Stimulated activated naive CD4-positive, alpha-beta T cell treated with Interleukin-2 at 50 U/mL for 16 hours (primary cell): ENCODE data around the gene ERVH48-1.
"Not testable (repeated sequence)": the region's sequence is repeated elsewhere in the genome, so short reads cannot be mapped to it uniquely, and the experiment has no call there.

Experiments used
- DNase-seq: peaks from one replicate; lab custom pipeline; 2025; lab: John Stamatoyannopoulos, UW

ERVH48-1 gene

DNA sequence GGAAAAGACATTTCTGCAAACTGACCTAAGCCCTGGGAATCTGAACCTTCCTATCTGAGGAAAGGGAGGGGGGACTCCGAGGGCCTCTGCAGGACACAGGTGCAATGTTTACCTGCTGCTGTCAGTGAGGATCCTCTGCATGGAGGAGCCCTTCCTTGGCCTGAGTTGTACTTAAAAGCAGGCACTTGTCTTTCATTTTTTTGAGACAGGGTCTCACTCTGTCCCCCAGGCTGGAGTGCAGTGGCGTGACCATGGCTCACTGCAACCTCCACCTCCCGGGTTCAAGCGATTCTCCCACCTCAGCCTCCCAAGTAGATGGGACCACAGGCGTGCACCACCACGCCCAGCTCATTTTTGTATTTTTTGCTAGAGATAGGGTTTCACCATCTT lies 13.2 kb upstream of the ERVH48-1 start:
- DNase-seq, result not testable (repeated sequence)

DNA sequence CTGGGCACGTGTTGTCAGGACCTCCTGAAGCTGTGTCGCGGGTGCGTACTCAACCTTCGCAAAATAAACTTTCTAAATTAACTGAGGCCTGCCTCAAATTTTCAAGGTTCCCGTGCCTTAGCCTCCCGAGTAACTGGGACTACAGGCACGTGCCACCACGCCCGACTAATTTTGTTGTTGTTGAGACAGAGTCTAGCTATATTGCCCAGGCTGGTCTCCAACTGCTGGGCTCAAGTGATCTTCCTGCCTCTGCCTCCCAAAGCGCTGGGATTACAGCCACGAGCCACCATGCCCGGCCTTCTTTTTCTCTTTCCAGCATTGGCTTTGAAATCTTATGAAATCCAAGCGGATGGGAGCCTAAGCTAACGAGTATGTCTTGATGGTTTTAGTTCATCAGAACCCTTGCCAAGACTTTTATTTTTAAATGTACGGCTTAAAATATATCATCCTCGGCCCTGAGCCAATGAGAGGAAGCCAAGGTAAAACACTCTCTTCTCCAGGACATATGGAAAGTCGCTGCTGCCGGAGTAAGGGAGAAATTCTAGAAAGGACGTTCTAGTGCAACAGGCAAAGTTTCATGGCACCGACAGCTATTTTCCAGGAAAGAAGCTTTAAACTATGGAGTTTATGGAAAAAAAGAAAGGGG lies 12.7 kb upstream of the ERVH48-1 start:
- no peak for DNase-seq

DNA sequence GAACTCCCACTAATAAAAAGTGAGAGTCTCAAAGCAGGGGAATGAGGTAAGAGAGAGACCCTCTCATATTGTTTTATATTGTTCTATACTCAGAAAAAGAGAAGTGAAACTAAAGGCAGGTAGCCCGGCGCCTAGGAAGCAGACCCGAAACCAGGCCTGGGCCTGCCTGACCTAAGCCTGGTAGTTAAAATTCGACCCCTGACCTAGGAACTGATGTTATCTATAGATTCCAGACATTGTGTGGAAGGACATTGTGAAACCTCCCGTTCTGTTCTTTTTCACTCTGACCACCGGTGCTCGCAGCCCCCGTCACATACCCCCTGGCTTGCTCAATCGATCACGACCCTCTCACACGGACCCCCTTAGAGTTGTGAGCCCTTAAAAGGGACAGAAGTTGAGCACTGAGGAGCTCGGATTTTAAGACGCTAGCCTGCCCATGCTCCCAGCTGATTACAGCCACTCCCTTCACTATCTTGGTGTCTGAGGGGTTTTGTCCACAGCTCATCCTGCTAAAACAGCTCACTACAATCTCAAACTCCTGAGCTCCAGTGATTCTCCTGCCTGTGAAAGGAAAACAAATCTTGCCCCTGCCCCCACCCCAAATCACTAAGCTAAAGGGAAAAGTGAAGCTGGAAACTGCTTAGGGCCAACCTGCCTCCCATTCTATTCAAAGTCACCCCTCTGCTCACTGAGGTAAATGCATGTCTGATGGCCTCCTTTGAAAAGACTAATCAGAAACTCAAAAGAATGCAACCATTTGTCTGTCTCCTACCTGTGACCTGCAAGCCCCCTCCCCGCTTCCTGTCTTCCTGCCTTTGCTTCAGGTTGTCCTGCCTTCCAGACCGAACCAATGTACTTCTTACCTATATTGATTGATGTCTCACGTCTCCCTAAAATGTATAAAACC lies 11.9 kb upstream of the ERVH48-1 start:
- DNase-seq, result not testable (repeated sequence)

DNA sequence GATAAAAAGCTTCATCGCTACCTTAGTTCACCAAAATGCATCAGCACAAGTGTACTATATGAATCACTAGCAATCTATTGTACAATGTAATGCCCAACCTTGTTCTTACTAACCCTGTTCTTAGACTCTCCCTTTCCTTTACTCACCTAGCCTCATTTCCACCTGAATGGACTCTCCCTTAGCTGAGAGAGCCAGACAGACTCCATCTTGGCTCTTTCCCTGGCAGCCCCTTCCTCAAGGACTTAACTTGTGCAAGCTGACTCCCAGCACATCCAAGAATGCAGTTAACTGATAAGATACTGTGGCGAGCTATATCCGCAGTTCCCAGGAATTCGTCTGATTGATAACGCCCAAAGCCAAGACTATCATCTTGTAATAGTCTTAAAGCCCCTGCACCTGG lies 10.9 kb upstream of the ERVH48-1 start:
- not testable (repeated sequence) for DNase-seq

DNA sequence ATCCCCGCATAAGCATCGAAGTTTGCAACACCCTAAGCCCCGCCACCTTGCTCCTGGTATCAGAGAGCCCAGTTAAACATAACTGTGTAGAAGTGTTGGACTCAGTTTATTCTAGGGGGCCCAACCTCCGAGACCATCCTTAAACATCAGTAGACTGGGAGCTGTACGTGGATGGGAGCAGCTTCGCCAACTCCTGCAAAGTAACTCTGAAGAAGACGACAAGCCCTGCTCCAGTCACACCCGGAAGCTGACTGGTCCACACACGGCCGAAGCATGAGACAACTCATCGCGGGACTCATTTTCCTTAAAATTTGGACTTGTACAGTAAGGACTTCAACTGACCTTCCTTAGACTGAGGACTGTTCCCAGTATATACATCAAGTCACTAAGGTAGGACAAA lies 8.5 kb upstream of the ERVH48-1 start:
- DNase-seq, result not testable (repeated sequence)

DNA sequence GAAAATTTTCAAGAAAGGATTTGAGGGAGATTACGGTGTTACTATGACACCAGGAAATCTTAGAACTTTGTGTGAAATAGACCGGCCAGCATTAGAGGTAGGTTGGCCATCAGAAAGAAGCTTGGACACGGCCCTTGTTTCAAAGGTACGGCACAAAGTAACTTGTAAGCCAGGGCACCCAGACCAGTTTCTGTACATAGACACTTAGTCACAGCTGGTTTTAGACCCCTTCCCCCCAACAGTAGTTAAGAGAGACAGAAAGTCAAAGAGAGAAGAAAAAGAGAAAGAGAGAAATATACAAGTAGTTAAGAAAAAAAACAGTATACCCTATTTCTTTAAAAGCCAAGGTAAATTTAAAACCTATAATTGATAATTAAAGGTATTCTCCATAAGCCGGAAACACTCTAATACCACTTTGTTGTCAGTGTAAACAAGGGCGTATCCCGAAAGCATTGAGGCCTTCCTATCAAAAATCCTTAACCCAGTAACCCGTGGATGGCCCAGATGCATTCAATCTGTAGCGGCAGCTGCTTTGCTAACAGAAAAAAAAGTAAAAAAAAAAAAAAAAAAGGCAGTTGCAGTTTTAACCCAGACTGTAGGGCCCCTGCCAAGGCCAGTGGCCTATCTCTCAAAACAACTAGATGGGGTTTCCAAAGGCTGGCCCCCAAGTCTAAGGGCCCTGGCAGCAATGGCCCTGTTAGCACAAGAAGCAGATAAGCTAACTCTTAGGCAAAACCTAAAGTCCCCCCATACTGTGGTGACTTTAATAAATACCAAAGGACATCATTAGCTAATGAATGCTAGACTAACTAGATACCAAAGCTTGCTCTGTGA lies 7.9 kb upstream of the ERVH48-1 start:
- DNase-seq, result not testable (repeated sequence)

DNA sequence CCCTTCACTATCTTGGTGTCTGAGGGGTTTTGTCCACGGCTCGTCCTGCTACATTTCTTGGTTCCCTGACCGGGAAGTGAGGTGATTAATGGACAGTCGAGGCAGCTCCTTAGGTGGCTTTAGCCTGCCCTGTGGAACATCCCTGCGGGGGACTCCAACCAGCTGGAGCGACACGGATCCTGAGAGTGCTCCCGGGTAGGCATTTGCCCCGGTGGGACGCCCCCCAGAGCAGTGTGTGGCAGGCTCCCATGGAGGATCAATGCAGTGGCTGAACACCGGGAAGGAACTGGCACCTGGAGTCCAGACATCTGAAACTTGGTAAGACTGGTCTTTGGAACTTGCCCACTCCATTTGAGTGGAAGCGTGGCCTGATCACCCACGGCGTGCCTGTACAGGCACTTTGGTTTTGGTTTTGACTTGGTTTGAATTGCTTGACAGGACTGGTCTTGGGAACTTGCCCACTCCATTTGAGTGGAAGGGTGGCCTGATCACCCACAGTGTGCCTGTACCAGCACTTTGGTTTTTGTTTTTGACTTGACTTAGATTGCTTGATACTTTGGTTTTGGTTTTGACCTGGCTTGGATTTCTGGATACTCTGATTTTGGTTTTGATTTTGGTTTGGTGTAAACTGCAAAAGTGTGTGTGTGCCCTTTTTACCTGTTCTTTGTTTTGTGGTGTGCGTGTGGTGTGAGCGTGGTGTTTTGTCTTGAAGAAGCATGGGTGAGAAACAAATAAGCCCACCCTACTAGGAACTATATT lies 7.1 kb upstream of the ERVH48-1 start:
- not testable (repeated sequence) for DNase-seq

DNA sequence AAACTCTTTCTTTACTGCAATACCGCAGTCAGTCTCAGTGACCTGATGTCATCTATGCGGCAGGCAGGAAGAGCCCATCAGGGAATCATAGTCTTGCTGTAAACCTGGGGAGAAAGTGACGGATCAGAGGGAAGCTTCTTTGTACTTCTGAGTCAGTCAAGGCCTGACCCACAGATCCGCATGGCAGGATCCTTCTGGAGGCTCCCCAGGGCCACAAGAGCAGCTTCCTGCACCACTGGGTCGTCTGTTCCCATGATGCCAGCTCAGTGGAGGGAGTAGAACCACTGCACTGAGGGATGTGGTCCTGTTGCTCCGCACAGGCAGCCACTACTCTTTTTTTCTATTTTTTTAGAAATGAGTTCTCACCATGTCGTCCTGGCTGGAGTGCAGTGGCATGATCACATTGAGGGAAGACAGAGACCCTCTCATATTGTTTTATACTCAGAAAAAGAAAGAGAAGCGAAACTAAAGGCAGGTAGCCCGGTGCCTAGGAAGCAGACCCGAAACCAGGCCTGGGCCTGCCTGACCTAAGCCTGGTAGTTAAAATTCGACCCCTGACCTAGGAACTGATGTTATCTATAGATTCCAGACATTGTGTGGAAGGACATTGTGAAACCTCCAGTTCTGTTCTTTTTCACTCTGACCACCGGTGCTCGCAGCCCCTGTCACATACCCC lies 6.3 kb upstream of the ERVH48-1 start:
- DNase-seq, result no peak

DNA sequence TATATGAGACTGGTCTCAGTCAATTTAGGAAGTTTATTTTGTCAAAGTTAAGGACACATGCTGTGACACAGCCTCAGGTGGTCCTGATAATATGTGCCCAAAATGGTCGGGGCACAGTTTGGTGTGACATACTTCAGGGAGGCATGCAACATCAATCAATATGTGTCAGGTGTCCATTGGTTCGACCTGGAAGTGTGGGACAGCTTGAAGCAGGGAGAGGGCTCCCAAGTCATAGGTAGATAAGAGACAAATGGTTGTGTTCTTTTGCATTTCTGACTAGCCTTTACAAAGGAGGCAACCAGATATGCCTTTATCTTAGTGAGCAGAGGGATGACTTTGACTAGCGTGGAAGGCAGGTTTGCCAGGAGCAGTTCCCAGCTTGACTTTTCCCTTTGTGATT lies 4.5 kb upstream of the ERVH48-1 start:
- no peak for DNase-seq

DNA sequence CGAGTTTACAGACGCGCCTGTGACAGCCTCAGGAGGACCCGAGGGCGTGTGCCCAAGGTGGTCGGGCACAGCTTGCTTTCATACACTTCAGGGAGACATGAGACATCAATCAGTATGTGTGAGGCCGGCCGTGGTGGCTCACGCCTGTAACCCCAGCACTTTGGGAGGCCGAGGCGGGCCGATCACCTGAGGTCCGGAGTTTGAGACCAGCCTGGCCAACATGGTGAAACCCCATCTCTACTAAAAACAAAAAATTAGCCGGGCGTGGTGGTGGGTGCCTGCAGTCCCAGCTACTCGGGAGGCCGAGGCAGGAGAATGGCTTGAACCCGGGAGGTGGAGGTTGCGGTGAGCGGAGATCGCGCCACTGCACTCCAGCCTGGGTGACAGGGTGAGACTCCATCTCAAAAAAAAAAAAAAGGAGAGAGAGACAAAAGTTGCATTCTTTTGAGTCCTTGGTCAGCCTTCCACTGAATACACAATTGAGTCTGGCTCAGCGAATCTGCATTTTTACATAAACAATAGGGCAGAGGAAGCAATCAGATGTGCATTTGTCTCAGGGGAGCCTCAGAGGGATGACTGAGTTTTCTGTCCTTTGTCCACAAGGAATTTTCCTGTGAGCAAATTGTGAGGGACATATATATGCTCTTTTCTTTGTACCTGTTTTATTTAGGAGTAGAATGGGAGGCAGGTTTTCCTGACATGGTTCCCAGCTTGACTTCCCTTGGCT lies 2.2 kb upstream of the ERVH48-1 start:
- not testable (repeated sequence) for DNase-seq

DNA sequence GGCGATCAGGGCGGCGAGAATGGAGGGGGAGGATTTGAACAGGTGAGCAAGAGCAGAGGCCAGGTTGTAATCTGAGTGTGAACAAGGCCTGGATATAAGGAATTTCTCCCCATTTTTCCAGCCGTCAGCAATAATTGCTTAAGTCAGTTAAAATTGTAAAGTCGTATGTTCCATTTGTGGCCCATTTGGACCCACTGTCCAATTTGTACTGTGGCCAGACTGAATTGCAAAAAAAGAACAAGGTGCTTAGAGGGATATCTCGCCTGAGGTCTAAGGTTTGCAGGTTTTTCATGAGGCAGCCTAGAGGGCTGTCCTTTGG lies 1.0 kb downstream of the ERVH48-1 start:
- no peak for DNase-seq

DNA sequence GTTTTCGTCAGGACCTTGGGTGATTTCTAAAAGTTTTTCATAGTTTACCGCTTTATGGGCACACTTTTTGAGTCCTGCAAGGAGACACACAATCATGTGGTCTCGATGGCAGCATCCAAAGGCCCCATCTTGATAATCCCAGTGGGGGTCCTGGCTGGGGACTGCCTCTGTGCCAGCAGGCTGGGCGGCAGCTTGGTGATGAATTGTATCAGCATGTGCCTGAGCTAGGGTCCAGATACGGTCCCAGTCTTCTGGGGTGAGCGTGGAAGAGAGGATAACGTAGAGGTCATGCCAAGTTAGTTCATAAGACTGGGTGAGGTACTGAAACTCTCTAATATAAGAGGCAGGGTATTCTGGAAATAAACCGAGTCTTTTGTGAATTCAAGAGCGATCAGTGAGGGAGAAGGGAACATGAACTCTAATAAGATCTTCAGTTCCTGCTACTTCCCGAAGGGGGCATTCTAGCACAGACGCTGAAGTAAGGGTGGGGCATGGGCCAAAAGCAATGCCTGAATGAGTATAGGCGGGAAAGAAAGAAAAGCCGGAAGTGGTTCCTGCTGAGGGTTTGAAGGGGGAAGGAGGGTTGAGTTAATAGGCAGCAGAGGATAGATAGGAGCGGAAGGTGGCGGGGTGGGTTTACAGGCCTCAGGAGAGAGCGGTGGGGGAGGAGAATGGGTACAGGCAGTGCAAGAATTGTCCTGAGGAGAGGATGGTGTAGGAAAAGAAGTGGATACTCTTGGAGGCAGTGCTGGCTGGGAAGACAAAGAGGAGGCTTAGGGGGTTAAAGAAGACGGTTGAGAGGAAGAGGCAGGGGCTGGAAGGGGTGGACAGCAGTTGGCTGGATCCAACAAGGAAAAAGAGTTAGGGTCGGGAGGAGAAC lies 1.6 kb downstream of the ERVH48-1 start:
- DNase-seq, result peak; percentile 36

DNA sequence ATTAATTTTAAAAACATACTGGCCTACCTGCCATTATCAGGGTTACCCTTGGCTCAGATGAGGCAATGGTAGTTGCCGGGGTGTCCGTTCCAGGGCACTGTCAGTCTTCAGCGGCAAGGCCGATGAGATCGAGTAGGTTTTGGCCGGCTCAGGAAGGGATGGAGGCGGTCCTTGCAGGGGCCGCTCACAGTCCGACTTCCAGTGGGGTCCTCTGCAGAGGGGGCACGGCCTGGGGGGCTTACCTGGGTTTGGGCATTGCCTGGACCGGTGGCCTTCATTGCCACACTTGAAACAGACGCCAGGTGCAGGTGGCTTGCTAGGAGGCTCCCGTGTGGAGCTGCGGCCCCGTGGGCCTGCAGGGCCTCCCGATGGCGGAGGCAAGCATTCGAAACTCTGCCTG lies 2.5 kb downstream of the ERVH48-1 start:
- no peak for DNase-seq

DNA sequence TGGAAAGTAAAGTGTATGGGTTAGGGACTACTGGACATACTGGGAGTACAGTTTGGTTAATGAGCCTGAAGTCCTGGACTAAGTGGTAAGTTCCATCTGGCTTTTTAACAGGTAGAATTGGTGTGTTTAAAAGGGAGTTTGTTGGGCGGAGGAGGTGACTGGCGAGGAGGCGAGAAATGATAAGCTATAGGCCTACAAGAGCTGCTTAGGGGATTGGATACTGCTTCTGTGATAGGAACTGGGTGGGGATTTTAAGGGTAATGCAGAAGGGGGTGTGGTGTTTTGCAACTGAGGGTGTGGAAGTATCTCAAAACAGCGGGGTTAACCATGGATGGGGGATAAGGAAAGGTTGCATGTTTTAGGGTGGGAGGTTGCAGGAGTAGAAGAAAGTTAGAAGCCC lies 3.5 kb downstream of the ERVH48-1 start:
- DNase-seq, result no peak

DNA sequence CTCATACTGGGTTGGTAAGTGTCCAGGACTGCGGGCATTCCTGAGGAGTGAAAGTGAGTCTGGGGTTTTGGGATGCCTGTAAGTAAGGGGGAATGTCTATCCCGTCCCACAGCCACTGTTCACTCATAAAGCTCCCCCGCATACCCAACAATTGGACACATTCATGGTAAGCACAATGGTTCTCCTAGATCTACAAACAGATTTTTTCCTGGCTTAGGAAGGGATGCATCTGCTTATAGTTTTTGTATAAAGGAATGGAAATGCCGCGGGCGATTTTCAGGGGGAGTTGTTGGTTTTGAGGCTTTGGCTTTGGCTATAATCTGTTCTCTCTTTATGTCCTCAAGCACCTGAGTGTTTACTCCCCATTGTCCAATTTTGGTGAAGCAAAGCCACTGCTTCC lies 7.1 kb downstream of the ERVH48-1 start:
- no peak for DNase-seq

DNA sequence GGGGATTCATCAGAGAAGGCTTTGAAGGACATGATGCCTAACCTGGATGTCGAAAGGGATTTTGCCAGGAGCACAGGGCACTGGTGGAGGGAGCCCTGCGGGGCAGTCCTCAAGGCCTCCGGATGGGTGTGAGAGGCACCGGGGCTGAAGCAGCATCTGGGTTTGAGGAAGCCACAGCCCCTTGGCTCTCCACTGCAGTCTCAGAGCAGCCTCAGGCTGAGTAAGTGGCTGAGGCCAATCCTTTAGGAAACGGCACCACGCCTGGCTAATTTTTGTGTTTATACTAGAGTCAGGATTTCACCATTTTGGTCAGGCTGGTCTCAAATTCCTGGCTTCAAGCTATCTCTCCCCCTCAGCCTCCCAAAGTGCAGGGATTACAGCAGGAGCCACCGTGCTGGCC lies 12.0 kb downstream of the ERVH48-1 start:
- no peak for DNase-seq

DNA sequence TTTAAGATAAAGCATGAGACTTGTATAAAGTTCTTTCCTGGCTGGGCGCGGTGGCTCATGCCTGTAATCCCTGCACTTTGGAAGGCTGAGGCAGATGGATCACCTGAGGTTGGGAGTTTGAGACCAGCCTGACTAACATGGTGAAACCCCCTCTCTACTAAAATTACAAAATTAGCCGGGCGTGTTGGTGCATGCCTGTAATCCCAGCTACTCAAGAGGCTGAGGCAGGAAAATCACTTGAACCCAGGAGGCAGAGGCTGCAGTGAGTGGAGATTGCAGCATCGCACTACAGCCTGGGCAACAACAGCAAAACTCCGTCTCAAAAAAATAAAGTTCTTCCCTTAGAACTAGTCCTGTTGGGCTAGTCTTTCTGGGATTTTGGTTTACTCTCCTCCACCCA lies 13.5 kb downstream of the ERVH48-1 start:
- DNase-seq, result not testable (repeated sequence)

DNA sequence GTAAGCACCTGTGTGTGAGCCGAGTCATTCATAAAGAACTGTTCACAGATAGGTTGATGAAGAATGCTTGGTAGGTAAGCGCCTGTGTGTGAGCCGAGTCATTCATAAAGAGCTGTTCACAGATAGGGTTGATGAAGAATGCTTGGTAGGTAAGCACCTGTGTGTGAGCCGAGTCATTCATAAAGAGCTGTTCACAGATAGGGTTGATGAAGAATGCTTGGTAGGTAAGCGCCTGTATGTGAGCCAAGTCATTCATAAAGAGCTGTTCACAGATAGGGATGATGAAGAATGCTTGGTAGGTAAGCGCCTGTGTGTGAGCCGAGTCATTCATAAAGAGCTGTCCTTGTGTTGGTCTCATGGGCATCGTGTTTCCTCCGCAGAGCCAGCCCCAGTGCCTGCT lies 16.9 kb downstream of the ERVH48-1 start:
- DNase-seq, result not testable (repeated sequence)

DNA sequence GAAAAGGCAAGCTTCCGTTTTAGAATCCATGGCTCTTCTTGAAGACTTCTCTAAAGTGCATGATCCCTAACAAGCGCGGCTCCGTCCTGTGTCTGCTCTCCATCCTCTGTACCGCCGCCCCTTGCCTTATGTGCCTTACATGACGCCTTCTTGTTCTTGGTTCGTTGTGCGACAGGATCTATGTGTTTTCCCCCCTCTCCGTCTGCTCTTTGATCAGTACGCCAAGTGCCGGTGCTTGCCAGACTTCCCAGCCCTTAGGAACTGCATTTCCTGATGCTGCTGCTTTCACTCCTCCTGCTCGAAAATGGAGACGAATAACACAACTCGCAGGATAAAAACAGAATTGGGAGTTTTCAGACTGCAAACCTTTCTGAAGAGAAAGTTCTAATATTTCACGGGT lies 19.2 kb downstream of the ERVH48-1 start:
- no peak for DNase-seq

DNA sequence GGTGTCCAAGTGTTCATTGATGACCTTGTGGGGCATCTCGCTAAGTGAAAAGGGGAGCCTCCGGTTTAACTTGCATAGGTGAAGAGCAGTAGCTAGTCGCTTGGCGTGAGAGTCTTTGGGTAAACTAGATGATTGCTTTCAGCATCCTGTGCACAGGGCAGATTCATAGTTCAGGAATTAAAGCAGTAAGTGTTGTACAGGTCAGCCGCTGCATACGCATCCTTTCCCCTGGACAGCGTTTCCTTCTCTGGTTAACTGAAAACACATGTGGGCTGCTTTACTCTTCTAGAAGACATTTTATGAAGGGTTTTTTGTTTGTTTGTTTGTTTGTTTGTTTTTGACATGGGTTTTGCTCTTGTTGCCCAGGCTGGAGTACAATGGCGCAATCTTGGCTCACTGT lies 20.2 kb downstream of the ERVH48-1 start:
- DNase-seq, result no peak
